AG09309 (cell line): Measurements from ENCODE around the gene SOX30.

Source experiments
- DNase-seq: peaks from one replicate; pipeline ENCODE4 v3.0.0-alpha.2; 2010; ENCODE audit warnings: low read depth
- H3K4me3 ChIP-seq: 2 replicates; pipeline ENCODE4 v1.5.1; 2011; ENCODE audit warnings: mild to moderate bottlenecking, low read depth, low read length, moderate library complexity; ENCODE audit not compliant: control insufficient read depth
- TF ChIP-seq, protein P1 (sequence below): IDR thresholded peaks from 2 replicates; pipeline ENCODE4 v1.5.1; 2011; ENCODE audit warnings: mild to moderate bottlenecking, low read depth, low read length, inconsistent platforms; ENCODE audit not compliant: insufficient read depth, control insufficient read depth; ENCODE audit errors: missing control alignments

SOX30 gene

DNA sequence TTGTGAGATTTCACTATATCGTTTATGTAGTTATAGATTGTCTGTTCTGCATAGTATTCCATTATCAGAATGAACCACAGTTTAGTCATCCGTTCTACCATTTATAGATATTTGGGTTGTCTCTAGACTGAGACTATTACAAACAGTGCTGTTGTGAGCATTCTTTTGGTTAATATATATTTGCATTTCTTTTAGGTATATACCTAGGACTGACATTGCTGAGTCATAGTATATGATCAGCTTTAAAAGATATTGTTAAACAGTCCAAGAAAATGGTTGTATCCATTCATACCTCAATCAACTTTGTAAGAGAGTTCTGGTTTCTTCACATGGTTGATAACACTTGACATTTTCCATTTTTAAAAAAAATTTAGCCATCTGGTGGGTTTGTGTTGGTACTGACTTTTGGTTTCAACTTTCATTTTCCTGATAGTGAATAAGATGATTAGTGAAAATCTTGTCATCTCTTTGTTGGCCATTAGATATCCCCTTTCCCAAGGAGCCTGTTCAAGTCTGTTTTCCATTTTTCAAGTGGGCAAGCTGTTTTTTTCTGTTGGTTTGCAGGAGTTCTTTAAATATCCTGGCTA, 53.8 kb downstream of the SOX30 start:
- no peak for DNase-seq
- TF ChIP-seq, protein P1, sequence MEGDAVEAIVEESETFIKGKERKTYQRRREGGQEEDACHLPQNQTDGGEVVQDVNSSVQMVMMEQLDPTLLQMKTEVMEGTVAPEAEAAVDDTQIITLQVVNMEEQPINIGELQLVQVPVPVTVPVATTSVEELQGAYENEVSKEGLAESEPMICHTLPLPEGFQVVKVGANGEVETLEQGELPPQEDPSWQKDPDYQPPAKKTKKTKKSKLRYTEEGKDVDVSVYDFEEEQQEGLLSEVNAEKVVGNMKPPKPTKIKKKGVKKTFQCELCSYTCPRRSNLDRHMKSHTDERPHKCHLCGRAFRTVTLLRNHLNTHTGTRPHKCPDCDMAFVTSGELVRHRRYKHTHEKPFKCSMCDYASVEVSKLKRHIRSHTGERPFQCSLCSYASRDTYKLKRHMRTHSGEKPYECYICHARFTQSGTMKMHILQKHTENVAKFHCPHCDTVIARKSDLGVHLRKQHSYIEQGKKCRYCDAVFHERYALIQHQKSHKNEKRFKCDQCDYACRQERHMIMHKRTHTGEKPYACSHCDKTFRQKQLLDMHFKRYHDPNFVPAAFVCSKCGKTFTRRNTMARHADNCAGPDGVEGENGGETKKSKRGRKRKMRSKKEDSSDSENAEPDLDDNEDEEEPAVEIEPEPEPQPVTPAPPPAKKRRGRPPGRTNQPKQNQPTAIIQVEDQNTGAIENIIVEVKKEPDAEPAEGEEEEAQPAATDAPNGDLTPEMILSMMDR, result no peak
- H3K4me3 ChIP-seq, result no peak overlapping the region

DNA sequence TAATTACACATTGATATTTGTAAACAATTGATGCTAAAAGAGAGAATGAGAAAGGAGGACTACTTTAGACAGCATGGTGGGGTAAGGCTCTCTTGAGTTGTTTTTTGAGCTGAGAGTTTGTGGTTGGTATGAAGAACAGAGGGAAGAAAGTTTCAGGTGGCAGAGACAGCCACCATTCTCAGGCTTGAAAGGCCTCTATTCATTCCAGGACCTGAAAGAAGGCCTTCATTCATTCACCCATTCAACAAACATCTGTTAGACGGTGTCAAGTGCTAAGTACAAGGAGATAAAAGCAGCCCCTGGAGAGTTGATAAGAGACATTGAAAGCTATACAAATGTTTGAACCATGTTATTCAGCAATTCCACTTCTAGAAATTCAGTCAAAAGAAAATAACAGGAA, 55.0 kb downstream of the SOX30 start:
- DNase-seq, result no peak
- TF ChIP-seq, protein P1, result no peak
- H3K4me3 ChIP-seq, result no peak overlapping the region

DNA sequence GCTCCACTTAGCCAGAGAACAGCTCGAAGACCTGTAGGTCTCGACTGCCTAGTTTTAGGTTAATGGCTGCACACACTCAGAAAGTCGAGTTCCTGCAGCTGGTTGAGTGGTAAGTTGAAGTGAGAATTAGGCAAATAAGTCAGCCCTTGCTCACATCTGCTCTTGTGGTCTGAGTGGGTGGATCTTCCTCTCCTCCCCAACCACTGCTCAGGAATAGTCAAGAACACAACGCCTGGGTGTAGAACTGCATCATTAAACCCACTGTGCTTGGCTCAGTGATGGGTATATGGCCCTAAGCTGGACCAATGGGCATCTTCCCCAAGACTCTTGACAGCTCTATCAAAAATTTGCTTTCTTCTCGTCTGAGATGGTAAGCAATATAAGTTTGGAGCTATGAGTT, 55.8 kb downstream of the SOX30 start:
- TF ChIP-seq, protein P1, result no peak
- no peak for DNase-seq

DNA sequence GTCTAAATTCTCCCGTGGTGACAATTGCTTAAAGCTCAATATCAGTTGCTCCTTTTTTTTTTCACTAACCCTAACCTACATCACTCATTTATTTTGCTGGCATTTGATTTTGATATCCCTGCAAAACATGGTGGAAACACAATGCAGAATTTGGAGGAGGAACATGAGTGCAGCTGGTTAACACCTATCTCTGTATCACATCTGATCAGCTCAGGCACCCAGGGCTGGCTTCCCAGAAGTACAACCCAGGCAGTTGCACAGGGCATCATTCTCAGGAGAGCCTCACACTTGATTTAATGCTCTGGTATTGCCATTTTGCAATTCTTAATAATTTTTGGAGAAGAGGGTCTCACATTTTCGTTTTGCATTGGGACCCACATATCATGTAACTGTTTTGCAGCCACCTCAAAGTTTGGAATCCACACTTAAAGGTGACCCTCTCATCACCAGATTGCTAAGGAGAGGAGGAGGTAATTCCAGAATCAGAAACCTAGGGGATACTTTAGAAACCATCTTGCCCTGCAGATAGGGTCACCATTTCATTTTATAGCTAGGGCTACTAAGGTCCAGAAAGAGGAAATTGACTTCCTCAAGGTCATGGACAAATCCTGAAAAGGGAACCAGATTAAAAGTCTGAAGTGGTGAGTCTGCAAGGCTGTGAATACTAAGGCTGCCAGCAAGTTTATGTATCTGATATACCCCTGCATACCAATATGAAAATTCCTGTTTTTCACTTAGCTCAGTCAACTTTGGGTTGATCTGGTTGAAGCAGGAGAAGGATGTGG, 57.4 kb downstream of the SOX30 start:
- TF ChIP-seq, protein P1, result no peak
- no peak for DNase-seq
- H3K4me3 ChIP-seq, result no peak overlapping the region

More for the DNA sequence above, 55.8 kb downstream of the SOX30 start:
- no peak overlapping the region for H3K4me3 ChIP-seq

DNA sequence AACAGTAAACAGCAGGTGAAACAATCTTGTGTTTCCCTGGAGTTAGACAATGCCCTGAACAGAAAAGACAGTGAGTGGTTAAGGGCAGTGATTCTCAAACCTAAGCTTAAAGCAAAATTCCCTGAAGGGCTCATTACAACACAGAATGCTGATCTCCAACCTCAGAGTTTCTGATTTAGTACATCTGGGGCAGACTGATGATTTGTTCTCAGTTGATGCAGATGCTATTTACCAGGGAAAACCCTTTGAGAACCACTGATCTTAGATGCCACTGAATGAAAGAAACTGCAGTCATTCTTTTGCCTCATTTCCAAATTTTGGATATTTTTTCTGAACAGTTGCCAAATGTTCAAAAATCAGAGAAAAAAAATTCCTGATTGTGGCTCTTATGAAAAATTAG, 58.0 kb downstream of the SOX30 start:
- TF ChIP-seq, protein P1, result no peak
- H3K4me3 ChIP-seq, result no peak overlapping the region
- DNase-seq, result no peak

DNA sequence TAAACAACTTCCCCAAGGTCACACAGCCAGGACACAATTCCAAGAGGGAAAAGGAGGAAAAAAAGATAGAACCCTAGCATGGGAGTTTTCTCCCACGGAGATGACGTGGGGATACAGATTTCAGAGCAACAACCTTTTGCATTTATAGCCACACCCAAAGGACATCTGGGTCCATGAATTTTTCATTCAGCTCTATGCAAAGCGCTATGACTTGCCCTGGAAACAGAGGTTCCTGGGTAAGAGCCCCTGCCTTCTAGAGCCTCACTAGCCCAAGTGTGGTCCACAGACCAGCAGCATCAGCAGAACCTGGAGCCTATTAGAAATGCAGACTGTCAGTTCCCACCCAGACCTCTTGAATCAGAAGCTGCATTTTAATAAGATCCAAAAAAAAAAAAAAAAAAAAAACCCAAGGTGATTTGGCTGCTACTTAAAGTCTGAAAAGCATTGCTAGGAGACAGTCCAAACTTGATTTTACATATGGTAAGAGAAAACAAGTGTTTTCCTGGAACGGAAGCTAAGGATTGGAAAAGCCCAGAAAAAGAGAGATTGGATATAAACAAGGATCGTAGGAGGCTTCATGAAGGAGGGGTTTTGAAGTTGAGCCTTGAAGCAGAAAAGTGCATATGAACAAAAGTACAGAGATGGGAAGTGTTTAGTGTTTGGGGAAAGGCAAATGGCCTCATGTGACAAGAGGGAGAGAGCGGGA, 59.0 kb downstream of the SOX30 start:
- TF ChIP-seq, protein P1, result no peak
- no peak overlapping the region for H3K4me3 ChIP-seq
- no peak for DNase-seq
